ENCODE data around the gene ZNF557.
"Not testable (repeated sequence)": the region's sequence is repeated elsewhere in the genome, so short reads cannot be mapped to it uniquely, and the experiment has no call there.

The ZNF557 gene

GRCh38 chr19:7063339-7063738, 6.2 kb upstream of the ZNF557 start:
- no peak for TF ChIP-seq CTCF (IDR thresholded peaks at IDR 0.05; ENCODE audit: low read depth, low read length)
- no peak overlapping the region for H3K4me3 ChIP-seq (ENCODE audit: low read depth, low read length)
- H3K4me1 ChIP-seq: no peaks in the 10 kb centered on the region
- DNase-seq: no peak
- no peaks in the 10 kb centered on the region for H3K27me3 ChIP-seq
- H3K9me3 ChIP-seq: no peaks in the 10 kb centered on the region; the same call in 1 of the 2 replicates
- no peaks in the 10 kb centered on the region for H3K36me3 ChIP-seq

- Histone ChIP-seq H3K4me1 (no peaks in the 10 kb centered on the region), H3K36me3 (no peaks in the 10 kb centered on the region)
- TF ChIP-seq CTCF (IDR thresholded peaks at IDR 0.05; ENCODE audit: low read depth, low read length): no peak
Observed at GRCh38 chr19:7063764-7064418, 5.6 kb upstream of the ZNF557 start.

GRCh38 chr19:7067122-7067521, 2.4 kb upstream of the ZNF557 start:
- H3K4me3 ChIP-seq (ENCODE audit: low read depth, low read length); H3K27me3 ChIP-seq; H3K36me3 ChIP-seq; H3K9me3 ChIP-seq; H3K4me1 ChIP-seq: not testable (repeated sequence)
- DNase-seq: peak; percentile 44
- TF ChIP-seq CTCF (IDR thresholded peaks at IDR 0.05; ENCODE audit: low read depth, low read length): peak; percentile 35; the same call in 1 of the 2 replicates

More at GRCh38 chr19:7063764-7064418, 5.6 kb upstream of the ZNF557 start:
- DNase-seq: no peak
- Histone ChIP-seq H3K27me3 (no peaks in the 10 kb centered on the region), H3K4me3 (ENCODE audit: low read depth, low read length) (no peak overlapping the region), H3K9me3 (no peaks in the 10 kb centered on the region; the same call in 1 of the 2 replicates)

GRCh38 chr19:7067716-7068115, 1.8 kb upstream of the ZNF557 start:
- peaks cover 6% of the 10 kb centered on the region for H3K36me3 ChIP-seq
- no peak for TF ChIP-seq CTCF (IDR thresholded peaks at IDR 0.05; ENCODE audit: low read depth, low read length)
- no peaks in the 10 kb centered on the region for H3K4me1 ChIP-seq
- no peaks in the 10 kb centered on the region for H3K27me3 ChIP-seq
- H3K4me3 ChIP-seq (ENCODE audit: low read depth, low read length): no peak overlapping the region
- no peak for DNase-seq
- no peaks in the 10 kb centered on the region; the same call in 1 of the 2 replicates for H3K9me3 ChIP-seq

- 0 out of 2 replicates have a peak overlapping the region, but pooled peaks have one; percentile 3 for H3K4me3 ChIP-seq (ENCODE audit: low read depth, low read length)
Observed at GRCh38 chr19:7068599-7068998, 904 bp upstream of the ZNF557 start.

More at GRCh38 chr19:7068599-7068998, 904 bp upstream of the ZNF557 start:
- peaks cover 10% of the 10 kb centered on the region for H3K36me3 ChIP-seq
- no peak for TF ChIP-seq CTCF (IDR thresholded peaks at IDR 0.05; ENCODE audit: low read depth, low read length)
- no peaks in the 10 kb centered on the region for H3K4me1 ChIP-seq
- no peaks in the 10 kb centered on the region; the same call in 1 of the 2 replicates for H3K9me3 ChIP-seq
- DNase-seq: no peak
- H3K27me3 ChIP-seq: no peaks in the 10 kb centered on the region

Data from BE2C (cell line).